GM10248 (cell line): Measurements from ENCODE around the gene RALGPS1.

ENCODE experiments used
- CTCF ChIA-PET: fragments of 300-600 bp; sonication (Branson Sonifier 250); formaldehyde crosslinking; extraction: SDS; loops from one replicate; lab custom pipeline; 2021; ENCODE audit warnings: antibody characterized with exemption; lab: Yijun Ruan, JAX
- POLR2A ChIA-PET: fragments of 350-650 bp; sonication (Branson Sonifier 250); formaldehyde crosslinking; extraction: SDS; loops from one replicate; lab custom pipeline; 2020; ENCODE audit warnings: antibody characterized with exemption; lab: Yijun Ruan, JAX
- DNase-seq: peaks from one replicate; pipeline ENCODE4 v3.0.0; 2012; ENCODE audit errors: extremely low spot score
- CTCF ChIP-seq: IDR thresholded peaks from 2 replicates; pipeline ENCODE4 v1.5.1; 2012; ENCODE audit warnings: mild to moderate bottlenecking, low read depth; ENCODE audit errors: extremely low read depth, missing control alignments, control extremely low read depth

Gene RALGPS1

GRCh38 chr9:127084076-127085039, 169.8 kb downstream of the RALGPS1 start:
- ChIA-PET POLR2A (no interaction called here), CTCF (interaction anchor here (0.8 kb wide), 1 partner anchor 18 kb away, joined by 3 read pairs; no protein-coding TSS in a partner anchor)
- no peak for TF ChIP-seq CTCF

GRCh38 chr9:127085186-127085585, 170.6 kb downstream of the RALGPS1 start:
- no peak for TF ChIP-seq CTCF
- ChIA-PET CTCF (no interaction called here), POLR2A (no interaction called here)
- DNase-seq: no peak

More at GRCh38 chr9:127084076-127085039, 169.8 kb downstream of the RALGPS1 start:
- DNase-seq: no peak

- TF ChIP-seq CTCF: no peak
- POLR2A ChIA-PET: no interaction called here
- DNase-seq: no peak
- CTCF ChIA-PET: no interaction called here
Measured at GRCh38 chr9:127086771-127087170, 172.2 kb downstream of the RALGPS1 start.

- ChIA-PET CTCF (no interaction called here), POLR2A (no interaction called here)
- no peak for DNase-seq
- TF ChIP-seq CTCF: no peak
Measured at GRCh38 chr9:127087411-127087810, 172.8 kb downstream of the RALGPS1 start.

GRCh38 chr9:127087836-127088235, 173.3 kb downstream of the RALGPS1 start:
- no peak for TF ChIP-seq CTCF
- DNase-seq: no peak
- ChIA-PET CTCF (no interaction called here), POLR2A (no interaction called here)

GRCh38 chr9:127088724-127089615, 174.4 kb downstream of the RALGPS1 start:
- ChIA-PET CTCF (interaction anchor here (1.6 kb wide), 1 partner anchor 9 kb away, joined by 3 read pairs; no protein-coding TSS in a partner anchor), POLR2A (no interaction called here)
- no peak for DNase-seq
- no peak for TF ChIP-seq CTCF
